ENCODE results near the gene GALNT14. TPM values are rescaled to one million over a fixed set of nuclear protein-coding genes. Genes with fewer than 3 reads are reported as not detected.

The GALNT14 gene
- total RNA-seq, 3 donors from 2014 or later = 0.16 to 4.3 (median 4.1) TPM

DNA sequence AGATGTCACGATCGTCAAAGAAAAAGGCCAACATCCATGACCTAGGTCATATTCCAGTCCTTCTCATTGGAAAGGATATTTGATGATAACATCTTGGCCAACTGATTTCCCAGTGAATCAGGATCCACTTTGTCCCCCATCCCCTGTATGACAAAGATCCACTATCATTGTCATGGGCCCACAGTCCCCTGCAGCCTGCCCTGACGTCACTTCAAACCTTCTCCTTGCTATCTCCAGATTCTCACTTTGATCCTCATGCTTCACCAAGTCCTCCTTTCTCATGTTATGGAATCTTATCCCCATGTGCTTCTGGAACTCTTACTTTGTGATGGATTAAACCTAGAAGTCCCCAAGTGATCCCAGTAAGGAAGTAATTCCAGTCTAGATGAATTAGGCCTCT is 25.7 kb downstream of the GALNT14 start:
- TF ChIP-seq POLR2A (IDR thresholded peaks at IDR 0.05) = no peak
- no peak for TF ChIP-seq POLR2AphosphoS5 (IDR thresholded peaks at IDR 0.05)
- TF ChIP-seq, protein P1, sequence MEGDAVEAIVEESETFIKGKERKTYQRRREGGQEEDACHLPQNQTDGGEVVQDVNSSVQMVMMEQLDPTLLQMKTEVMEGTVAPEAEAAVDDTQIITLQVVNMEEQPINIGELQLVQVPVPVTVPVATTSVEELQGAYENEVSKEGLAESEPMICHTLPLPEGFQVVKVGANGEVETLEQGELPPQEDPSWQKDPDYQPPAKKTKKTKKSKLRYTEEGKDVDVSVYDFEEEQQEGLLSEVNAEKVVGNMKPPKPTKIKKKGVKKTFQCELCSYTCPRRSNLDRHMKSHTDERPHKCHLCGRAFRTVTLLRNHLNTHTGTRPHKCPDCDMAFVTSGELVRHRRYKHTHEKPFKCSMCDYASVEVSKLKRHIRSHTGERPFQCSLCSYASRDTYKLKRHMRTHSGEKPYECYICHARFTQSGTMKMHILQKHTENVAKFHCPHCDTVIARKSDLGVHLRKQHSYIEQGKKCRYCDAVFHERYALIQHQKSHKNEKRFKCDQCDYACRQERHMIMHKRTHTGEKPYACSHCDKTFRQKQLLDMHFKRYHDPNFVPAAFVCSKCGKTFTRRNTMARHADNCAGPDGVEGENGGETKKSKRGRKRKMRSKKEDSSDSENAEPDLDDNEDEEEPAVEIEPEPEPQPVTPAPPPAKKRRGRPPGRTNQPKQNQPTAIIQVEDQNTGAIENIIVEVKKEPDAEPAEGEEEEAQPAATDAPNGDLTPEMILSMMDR (IDR thresholded peaks at IDR 0.05) = no peak
- Histone ChIP-seq H3K4me3 (no peak overlapping the region), H3K27ac (no peak overlapping the region), H3K36me3 (no peaks in the 10 kb centered on the region), H3K4me1 (no peaks in the 10 kb centered on the region), H3K27me3 (no peaks in the 10 kb centered on the region), H3K9me3 (no peaks in the 10 kb centered on the region)
- DNase-seq (ENCODE audit: low spot score in 2 of 2) = no peak
- intact Hi-C loops (cut with DNase I; ENCODE audit: low total_unique reads) = no loop called here

DNA sequence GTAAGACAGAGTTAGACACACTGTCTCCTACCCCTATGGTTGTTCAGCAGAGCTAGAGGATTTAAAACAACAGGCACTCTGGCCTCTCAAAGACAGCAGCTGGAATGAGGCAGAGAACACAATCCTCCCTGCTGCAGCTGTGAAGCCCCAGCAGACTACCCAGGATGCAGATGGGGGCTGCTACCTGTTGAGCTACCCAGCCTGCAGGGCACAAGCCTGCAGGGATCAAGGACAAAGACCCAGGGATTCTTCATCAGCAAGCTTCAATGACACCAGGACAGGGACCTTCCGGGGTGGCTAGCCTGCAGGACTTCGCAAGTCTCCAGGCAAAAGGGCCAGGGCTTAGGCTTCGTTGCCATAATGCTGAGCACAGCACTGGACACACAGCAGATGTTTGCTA is 27.2 kb downstream of the GALNT14 start:
- DNase-seq (ENCODE audit: low spot score in 2 of 2) = no peak
- TF ChIP-seq, protein P1 (IDR thresholded peaks at IDR 0.05) = no peak
- TF ChIP-seq POLR2AphosphoS5 (IDR thresholded peaks at IDR 0.05) (no peak), POLR2A (IDR thresholded peaks at IDR 0.05) (no peak)
- Histone ChIP-seq H3K27me3 (no peaks in the 10 kb centered on the region), H3K4me3 (no peak overlapping the region), H3K9me3 (no peaks in the 10 kb centered on the region), H3K36me3 (no peaks in the 10 kb centered on the region), H3K4me1 (no peaks in the 10 kb centered on the region), H3K27ac (no peak overlapping the region)
- intact Hi-C loops (cut with DNase I; ENCODE audit: low total_unique reads) = no loop called here

DNA sequence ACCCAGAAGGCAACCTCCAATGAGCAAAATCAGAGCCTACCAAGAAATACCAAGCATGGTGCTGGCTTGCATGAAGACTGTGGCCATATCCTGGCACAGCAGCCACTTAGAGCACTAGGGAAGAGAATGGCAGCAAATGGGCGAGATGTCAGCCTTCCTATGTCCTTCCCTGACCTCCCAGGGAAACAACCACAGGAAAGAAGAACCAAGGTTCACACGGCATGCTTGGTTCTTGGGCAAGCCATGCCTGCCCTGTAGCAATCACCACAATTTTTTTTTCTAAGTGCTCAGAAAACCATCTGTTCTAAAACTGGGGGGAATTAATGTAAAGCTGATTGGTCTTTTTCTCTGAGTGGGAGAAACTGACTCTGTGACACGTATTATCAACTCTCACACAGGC is 27.8 kb downstream of the GALNT14 start:
- DNase-seq (ENCODE audit: low spot score in 2 of 2) = no peak
- H3K27ac ChIP-seq = no peak overlapping the region
- no peaks in the 10 kb centered on the region for H3K4me1 ChIP-seq
- no peaks in the 10 kb centered on the region for H3K9me3 ChIP-seq
- H3K27me3 ChIP-seq = no peaks in the 10 kb centered on the region
- no peaks in the 10 kb centered on the region for H3K36me3 ChIP-seq
- TF ChIP-seq POLR2AphosphoS5 (IDR thresholded peaks at IDR 0.05) (no peak), POLR2A (IDR thresholded peaks at IDR 0.05) (no peak)
- TF ChIP-seq, protein P1 (IDR thresholded peaks at IDR 0.05) = no peak
- intact Hi-C loops (cut with DNase I; ENCODE audit: low total_unique reads) = no loop called here
- H3K4me3 ChIP-seq = no peak overlapping the region

DNA sequence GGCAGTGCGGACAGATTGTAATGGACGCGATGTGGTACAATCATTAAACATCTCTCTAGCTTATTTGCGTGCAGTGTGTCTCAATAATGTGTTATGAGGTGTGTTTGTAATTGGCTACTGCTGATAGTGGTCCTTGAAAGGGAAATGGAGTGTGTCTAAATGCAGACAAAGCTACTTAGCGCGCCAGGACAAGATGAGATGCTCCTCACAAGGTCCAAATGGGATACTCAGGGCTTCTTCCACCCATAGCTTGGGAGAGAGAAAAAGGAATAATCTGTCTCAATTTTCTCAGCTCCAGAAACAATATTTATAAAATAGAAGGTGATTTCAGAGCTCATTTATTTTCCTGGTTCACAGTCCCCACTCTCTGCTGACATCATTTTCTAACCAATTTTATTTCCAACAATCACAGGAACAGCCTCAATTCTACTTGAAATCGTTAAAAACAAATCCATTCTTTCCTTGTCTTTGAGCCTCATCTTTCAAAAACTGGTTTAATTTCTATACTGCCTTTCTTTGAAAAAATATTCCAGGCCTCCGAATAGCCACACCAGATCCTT is 28.5 kb downstream of the GALNT14 start:
- DNase-seq (ENCODE audit: low spot score in 2 of 2) = no peak
- TF ChIP-seq POLR2A (IDR thresholded peaks at IDR 0.05) = no peak
- TF ChIP-seq POLR2AphosphoS5 (IDR thresholded peaks at IDR 0.05) = no peak
- TF ChIP-seq, protein P1 (IDR thresholded peaks at IDR 0.05) = no peak
- Histone ChIP-seq H3K27ac (no peak overlapping the region), H3K36me3 (no peaks in the 10 kb centered on the region), H3K9me3 (no peaks in the 10 kb centered on the region), H3K27me3 (no peaks in the 10 kb centered on the region), H3K4me1 (no peaks in the 10 kb centered on the region), H3K4me3 (no peak overlapping the region)
- intact Hi-C loops (cut with DNase I; ENCODE audit: low total_unique reads) = no loop called here

DNA sequence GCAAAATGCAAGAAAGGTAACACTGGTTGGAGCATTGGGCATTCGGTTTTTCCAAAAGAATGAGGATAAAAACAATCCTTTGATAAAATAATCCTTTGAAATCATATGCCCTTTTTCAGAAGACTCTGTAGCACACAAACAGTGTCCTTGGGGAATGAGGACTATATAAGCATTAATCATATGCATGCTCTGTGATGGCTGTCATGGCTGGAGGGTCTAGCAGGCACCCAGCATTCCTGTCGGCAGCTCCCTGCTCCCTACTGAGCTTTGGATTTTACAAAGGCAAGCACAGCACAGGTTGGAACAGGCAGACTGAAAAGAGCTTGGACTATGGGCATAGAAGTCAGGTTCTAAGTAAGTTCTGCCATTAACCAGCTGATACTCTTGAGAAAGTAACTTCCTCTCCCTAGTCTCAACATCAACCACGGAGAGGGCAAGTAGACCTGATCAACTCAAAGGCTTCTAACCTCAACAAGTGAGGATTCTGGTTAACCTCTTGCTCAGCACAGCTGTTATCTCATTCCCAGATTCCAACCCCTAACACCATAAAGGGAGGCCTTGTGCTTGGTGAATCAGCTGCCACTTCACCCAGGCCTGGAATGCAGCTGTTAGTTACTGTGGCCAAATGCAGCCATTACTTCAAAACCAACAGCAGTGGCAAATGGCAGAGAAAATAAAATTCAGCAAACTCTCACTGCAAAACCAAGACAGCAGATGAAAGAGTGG is 29.5 kb downstream of the GALNT14 start:
- H3K4me1 ChIP-seq = no peaks in the 10 kb centered on the region
- TF ChIP-seq, protein P1 (IDR thresholded peaks at IDR 0.05) = no peak
- TF ChIP-seq POLR2AphosphoS5 (IDR thresholded peaks at IDR 0.05) = no peak
- no peak for TF ChIP-seq POLR2A (IDR thresholded peaks at IDR 0.05)
- no peak overlapping the region for H3K4me3 ChIP-seq
- DNase-seq (ENCODE audit: low spot score in 2 of 2) = no peak
- H3K27ac ChIP-seq = no peak overlapping the region
- intact Hi-C loops (cut with DNase I; ENCODE audit: low total_unique reads) = no loop called here
- H3K27me3 ChIP-seq = no peaks in the 10 kb centered on the region
- H3K36me3 ChIP-seq = no peaks in the 10 kb centered on the region
- H3K9me3 ChIP-seq = no peaks in the 10 kb centered on the region
